Thymus (tissue), 11 donors: Measurements from ENCODE around the gene SLC6A13. TPM values are rescaled to one million over a fixed set of nuclear protein-coding genes. Genes with fewer than 3 reads are reported as not detected.

Source experiments
- DNase-seq, 9 donors: peaks; one replicate each; pipeline ENCODE4 v3.0.0-alpha.2; 2013; ENCODE audit warnings: low spot score in 9 of 9, low read depth in 6 of 9, missing footprints in 1 of 9
- H3K27ac ChIP-seq, 2 donors: one replicate each; pipeline ENCODE4 v1.5.1; 2013; ENCODE audit warnings: control low read depth in 1 of 2, low read depth in 1 of 2, low read length in 1 of 2, mild to moderate bottlenecking in 1 of 2, moderate library complexity in 1 of 2
- H3K27me3 ChIP-seq, 2 donors: one replicate each; pipeline ENCODE4 v1.5.1; 2013; ENCODE audit warnings: low read length in 1 of 2; ENCODE audit not compliant: control insufficient read depth in 2 of 2, insufficient read depth in 1 of 2
- H3K36me3 ChIP-seq, 2 donors: one replicate each; pipeline ENCODE4 v1.5.1; 2013; ENCODE audit warnings: low read length in 1 of 2, mild to moderate bottlenecking in 1 of 2, moderate library complexity in 1 of 2; ENCODE audit not compliant: control insufficient read depth in 2 of 2, insufficient read depth in 2 of 2
- H3K4me1 ChIP-seq, 2 donors: one replicate each; pipeline ENCODE4 v1.5.1; 2013; ENCODE audit warnings: low read length in 2 of 2; ENCODE audit not compliant: control insufficient read depth in 2 of 2, insufficient read depth in 2 of 2
- H3K4me3 ChIP-seq, 2 donors: one replicate each; pipeline ENCODE4 v1.5.1; 2013; ENCODE audit warnings: low read length in 2 of 2, control low read depth in 1 of 2, mild to moderate bottlenecking in 1 of 2
- H3K9me3 ChIP-seq, 2 donors: one replicate each; pipeline ENCODE4 v1.5.1; 2013; ENCODE audit warnings: low read length in 1 of 2, mild to moderate bottlenecking in 1 of 2; ENCODE audit not compliant: control insufficient read depth in 2 of 2, insufficient read depth in 1 of 2
- WGBS: extraction: QIAGEN DNeasy Blood & Tissue Kit; methylation state at CpG from one replicate; pipeline ENCODE4 v1.1.7; 2013; 5-methylcytosine and 5-hydroxymethylcytosine counted together
- polyA plus RNA-seq: library from polyadenylated mRNA; stranded (reverse); fragments of 200-250 nt; gene quantifications from one replicate; pipeline ENCODE4 v1.2.3, GENCODE V29; 2013
- total RNA-seq: library from RNA; stranded (reverse); fragments of 120-200 nt; gene quantifications from one replicate; pipeline ENCODE4 v1.2.4, GENCODE V29; 2013
- donor health status: healthy.

Gene SLC6A13
- total and polyA plus RNA-seq, 2 donors = 0.28 to 2.9 TPM

DNA sequence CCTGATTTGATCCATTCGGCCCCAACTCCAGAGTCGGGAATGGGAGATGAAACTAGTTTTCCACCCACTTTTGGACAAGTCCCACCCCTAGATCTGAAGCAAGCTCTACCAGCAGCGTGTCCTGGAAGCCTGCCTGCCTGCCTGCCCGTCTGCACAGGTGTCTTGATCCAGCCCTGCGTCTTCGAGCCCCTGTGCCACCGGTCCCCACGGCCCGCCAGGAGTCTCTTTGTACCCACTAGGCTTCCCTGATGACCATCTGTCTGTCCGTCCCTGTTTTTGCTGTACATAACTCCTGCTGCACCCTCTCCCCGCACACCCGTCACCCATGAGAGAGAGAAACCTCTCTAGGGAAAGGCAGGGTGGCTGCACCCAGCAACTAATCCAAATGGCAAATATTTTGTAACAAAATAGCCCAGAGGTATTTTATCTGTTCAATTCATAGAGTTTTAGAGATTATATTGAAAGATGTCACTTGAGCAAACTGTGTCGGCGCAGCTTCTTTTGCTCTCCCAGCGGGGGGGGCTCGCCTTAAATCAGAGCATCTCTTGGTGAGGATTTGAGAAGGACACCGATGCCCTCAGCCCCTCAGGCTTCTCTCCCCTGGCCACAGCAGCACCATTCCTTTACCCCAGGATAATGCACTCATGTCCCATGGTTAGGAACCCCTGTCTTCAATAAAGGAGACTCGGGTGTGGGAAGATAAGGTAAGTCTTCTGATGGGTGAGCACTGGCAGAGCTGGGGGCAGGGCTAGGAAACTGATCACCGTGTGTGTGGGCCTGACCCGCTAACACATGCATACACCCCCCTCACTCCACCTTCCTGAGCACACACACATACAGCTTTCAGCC, 84.4 kb downstream of the SLC6A13 start:
- Histone ChIP-seq H3K9me3 (no peaks in the 10 kb centered on the region), H3K36me3 (no peaks in the 10 kb centered on the region), H3K27me3 (no peaks in the 10 kb centered on the region), H3K4me3 (no peak overlapping the region), H3K27ac (no peak overlapping the region), H3K4me1 (peaks cover 0 to 7% of the 10 kb centered on the region in 2 donors)
- DNase-seq = no peak
- 91% methylated on average over 20 of the region's 20 CpGs for WGBS

DNA sequence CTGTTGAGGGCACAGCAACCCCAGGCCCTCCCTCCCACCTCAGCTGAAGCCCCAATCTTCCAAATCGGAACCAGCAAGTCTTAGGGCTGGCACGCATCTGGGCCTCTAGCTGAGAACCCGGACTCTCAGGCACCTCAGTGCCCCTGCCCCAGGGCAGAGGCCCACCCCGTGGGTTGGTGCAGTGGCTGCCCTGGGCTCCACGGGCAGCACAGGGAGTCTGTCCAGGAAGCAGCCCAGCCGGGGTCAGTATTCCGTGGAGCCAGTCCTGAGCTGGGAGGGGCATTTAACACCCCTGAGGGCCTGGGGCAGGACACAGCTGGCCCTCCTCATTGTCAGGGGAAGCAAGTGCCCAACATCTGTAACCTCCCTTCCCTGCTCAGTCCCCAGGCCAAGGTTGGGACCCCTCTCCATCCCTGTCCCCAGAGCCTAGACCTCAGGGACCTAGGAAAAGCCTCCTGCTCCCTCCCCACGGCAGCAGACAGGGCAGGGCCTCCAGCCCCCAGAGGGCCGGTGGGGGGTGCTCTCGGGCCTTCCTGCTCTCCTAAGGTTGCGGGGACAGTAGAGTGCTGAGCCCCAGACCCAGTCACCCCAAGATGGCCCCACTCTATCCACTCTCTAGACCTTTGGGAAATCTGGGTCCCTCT, 85.2 kb downstream of the SLC6A13 start:
- WGBS = 93% methylated on average over 11 of the region's 11 CpGs

DNA sequence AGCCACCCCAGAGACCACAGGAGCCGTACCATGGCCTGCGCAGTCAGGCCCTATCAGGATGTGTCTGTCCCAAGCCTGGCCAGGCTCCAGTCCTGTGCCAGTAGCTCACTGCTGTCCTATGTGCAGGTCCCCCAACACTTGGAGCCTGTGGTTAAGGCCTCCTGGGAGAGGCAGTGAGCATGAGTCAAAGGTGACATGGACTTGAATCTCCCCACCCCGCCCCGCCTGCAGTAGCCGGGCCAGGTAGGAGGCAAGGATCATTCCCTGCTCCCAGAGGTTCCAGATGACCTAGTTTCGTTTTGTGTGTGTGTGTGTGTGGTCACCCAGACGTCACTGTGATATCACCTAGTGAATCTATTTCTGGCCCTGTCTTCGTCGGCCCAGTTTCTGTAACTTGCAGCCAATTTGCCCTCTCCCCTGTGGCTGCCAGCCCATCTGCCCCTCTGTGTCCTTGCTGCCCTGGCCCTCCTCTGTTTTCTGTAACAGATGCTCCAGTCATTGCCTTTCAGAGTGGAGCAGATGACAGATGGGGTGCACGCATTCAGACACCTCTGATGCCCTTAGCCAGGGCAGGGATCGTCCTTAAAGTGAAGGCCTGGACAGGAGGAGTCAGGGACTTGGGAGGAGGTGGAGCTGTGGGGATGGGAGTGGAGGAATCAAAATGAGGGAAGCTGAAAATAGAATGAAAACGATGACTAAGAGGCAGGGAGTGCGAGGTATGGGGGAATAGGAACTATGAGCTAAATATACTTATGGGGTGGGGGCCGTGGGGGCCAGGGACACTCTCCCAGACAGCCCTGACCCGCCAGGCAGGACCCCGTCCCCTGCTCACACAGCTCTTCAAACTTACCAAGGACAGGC, 86.1 kb downstream of the SLC6A13 start:
- no peak for DNase-seq
- peaks cover 0 to 11% of the 10 kb centered on the region in 2 donors for H3K4me1 ChIP-seq
- no peaks in the 10 kb centered on the region for H3K36me3 ChIP-seq
- no peaks in the 10 kb centered on the region for H3K9me3 ChIP-seq
- H3K27ac ChIP-seq = no peak overlapping the region
- H3K27me3 ChIP-seq = no peaks in the 10 kb centered on the region
- 86% methylated on average over 16 of the region's 16 CpGs for WGBS
- H3K4me3 ChIP-seq = no peak overlapping the region

More for the DNA sequence above, 85.2 kb downstream of the SLC6A13 start:
- peaks cover 0 to 10% of the 10 kb centered on the region in 2 donors for H3K4me1 ChIP-seq
- H3K4me3 ChIP-seq = no peak overlapping the region
- DNase-seq = no peak
- no peaks in the 10 kb centered on the region for H3K27me3 ChIP-seq
- H3K36me3 ChIP-seq = no peaks in the 10 kb centered on the region
- no peak overlapping the region for H3K27ac ChIP-seq
- H3K9me3 ChIP-seq = no peaks in the 10 kb centered on the region

- Histone ChIP-seq H3K4me1 (peaks cover 0 to 11% of the 10 kb centered on the region in 2 donors), H3K9me3 (no peaks in the 10 kb centered on the region), H3K27me3 (no peaks in the 10 kb centered on the region), H3K36me3 (no peaks in the 10 kb centered on the region), H3K27ac (no peak overlapping the region), H3K4me3 (no peak overlapping the region)
- WGBS = 91% methylated on average over 16 of the region's 16 CpGs
- no peak for DNase-seq
These were observed 86.9 kb downstream of the SLC6A13 start for GRCh38 chr12:175759-176158.

DNA sequence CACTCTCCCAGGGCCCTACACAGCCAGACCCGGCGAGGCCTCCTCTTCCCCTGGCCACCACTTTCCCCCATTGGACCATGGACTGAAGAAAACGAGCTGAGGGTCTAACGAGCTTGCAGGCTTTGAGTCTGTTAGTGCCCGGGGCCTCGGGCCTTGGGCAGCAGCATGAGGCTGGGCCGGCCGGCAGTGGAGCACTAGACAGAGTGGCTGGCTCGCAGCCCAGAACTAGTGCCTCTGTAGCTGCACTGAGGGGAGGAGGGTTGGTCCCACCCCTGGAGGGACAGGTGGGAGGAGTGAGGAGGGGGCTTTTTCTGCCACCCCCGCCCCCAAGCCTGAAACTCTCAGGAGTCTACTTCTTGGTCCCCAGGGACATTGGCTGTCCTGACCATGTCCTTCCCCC, 87.4 kb downstream of the SLC6A13 start:
- no peak overlapping the region for H3K4me3 ChIP-seq
- no peaks in the 10 kb centered on the region for H3K27me3 ChIP-seq
- 90% methylated on average over 10 of the region's 10 CpGs for WGBS
- H3K4me1 ChIP-seq = peaks cover 0 to 11% of the 10 kb centered on the region in 2 donors
- no peaks in the 10 kb centered on the region for H3K36me3 ChIP-seq
- DNase-seq = no peak
- no peaks in the 10 kb centered on the region for H3K9me3 ChIP-seq
- H3K27ac ChIP-seq = no peak overlapping the region

GRCh38 chr12:174596-174995, 88.0 kb downstream of the SLC6A13 start:
- no peak for DNase-seq
- no peaks in the 10 kb centered on the region for H3K27me3 ChIP-seq
- peaks cover 0 to 12% of the 10 kb centered on the region in 2 donors for H3K4me1 ChIP-seq
- H3K9me3 ChIP-seq = no peaks in the 10 kb centered on the region
- 95% methylated on average over 23 of the region's 23 CpGs for WGBS
- no peak overlapping the region for H3K4me3 ChIP-seq
- H3K27ac ChIP-seq = no peak overlapping the region
- no peaks in the 10 kb centered on the region for H3K36me3 ChIP-seq

DNA sequence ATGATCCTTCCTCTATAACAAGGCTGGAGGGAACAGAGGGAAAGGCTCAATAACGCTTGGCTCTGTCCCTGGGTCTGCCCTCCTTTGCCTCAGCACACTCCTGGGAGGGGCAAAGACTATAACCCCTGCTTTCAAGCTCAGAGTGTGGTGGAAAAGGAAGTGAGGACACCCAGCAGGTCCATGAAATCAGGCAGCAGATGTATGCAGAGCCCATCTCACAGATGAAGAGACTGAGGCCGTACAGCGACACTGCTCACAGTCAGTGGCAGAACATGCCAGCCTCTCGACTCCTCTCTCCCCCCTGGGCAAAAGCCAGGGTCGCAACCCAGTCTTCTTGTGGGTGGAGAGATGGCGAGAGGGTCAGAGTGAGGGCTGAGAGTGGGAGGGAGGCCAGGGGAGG, 88.5 kb downstream of the SLC6A13 start:
- 93% methylated on average over 6 of the region's 6 CpGs for WGBS
- H3K36me3 ChIP-seq = no peaks in the 10 kb centered on the region
- H3K4me3 ChIP-seq = no peak overlapping the region
- peaks cover 0 to 17% of the 10 kb centered on the region in 2 donors for H3K4me1 ChIP-seq
- no peak overlapping the region for H3K27ac ChIP-seq
- no peaks in the 10 kb centered on the region for H3K9me3 ChIP-seq
- no peaks in the 10 kb centered on the region for H3K27me3 ChIP-seq
- no peak for DNase-seq

GRCh38 chr12:172732-173161, 89.9 kb downstream of the SLC6A13 start:
- Histone ChIP-seq H3K27me3 (no peaks in the 10 kb centered on the region), H3K9me3 (no peaks in the 10 kb centered on the region), H3K36me3 (no peaks in the 10 kb centered on the region), H3K4me1 (peaks cover 0 to 30% of the 10 kb centered on the region in 2 donors), H3K4me3 (no peak overlapping the region), H3K27ac (no peak overlapping the region)
- no peak for DNase-seq
- WGBS = 79% methylated on average over 15 of the region's 15 CpGs
